HCEC 1CT (cell line): Measurements from ENCODE around the gene OSM.

Source experiments
- DNase-seq: peaks from one replicate; pipeline ENCODE4 v3.0.0-alpha.2; 2017

Gene OSM

GRCh38 chr22:30261134-30261533, 5.5 kb downstream of the OSM start:
- no peak for DNase-seq

GRCh38 chr22:30260682-30261081, 6.0 kb downstream of the OSM start:
- no peak for DNase-seq

- no peak for DNase-seq
These were observed 6.4 kb downstream of the OSM start for GRCh38 chr22:30260276-30260675.

GRCh38 chr22:30254314-30254713, 12.3 kb downstream of the OSM start:
- DNase-seq = no peak

DNA sequence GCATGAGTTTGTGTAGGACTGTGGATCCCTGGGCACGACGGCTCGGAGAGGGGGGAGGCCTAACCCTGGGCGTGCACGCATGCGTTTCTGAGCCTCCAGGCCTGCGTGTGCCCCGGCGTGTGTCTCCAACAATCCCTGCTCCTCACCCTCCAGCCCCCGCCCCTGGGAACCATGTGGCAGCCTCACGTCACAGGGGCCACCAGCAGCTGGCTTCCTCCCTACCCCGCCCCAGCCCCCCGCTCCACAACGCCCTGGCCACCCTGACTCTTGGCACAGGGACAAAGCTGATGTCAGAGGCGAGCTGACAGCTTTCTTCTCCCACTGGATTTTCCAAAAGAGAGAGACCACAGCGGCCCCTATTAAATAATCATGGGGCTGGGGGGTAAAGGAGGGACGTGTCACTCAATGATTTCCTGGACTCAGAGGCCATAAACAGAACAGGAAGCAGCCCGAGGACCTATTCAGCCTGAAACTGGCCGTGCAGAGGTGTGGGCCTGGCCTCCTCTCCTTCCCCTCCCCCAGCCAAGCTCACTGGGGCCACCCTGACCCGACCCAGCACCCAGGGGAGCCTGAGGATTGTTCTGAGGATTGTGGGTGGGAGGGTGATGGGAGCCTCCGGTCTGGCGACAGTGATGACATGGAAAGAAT, 13.3 kb downstream of the OSM start:
- DNase-seq = no peak

DNA sequence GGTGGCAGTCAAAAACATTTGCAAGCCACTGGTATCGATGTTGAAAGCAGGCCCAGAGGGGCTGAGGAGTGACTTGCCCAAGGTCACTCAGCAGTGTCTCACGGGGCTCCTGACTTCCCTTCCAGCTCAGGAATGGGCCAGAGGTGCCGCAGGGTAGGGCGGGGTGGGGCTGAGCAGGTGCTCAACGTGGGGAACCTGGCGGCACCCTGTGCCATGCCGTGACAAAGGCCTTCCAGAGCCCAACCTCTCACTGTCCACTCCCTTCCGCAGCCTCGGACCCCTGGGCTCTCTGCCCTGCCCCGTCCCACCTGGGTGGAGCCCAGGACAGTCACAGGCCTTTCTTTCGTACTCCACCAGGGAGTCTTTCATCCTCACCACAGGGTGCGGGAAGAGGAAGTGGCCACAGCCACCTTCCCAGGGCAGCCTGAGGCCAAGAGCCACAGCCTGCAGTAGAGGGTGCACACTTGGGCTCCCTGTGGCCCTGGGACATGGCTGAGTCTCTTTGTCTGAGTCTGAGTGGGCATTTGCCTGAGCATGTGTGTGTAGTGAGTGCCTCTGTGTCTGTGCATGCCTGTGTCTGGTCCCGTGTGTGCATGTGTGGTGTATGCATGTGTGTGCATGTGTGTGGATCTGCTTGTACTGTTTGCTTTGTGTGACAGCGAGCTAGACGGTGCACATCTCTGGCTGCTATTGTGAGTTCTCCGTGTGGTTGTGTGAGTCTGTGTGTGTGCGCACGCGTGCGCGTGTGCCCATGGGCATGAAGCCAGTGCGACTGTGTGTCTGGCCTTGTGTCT, 14.0 kb downstream of the OSM start:
- no peak for DNase-seq

DNA sequence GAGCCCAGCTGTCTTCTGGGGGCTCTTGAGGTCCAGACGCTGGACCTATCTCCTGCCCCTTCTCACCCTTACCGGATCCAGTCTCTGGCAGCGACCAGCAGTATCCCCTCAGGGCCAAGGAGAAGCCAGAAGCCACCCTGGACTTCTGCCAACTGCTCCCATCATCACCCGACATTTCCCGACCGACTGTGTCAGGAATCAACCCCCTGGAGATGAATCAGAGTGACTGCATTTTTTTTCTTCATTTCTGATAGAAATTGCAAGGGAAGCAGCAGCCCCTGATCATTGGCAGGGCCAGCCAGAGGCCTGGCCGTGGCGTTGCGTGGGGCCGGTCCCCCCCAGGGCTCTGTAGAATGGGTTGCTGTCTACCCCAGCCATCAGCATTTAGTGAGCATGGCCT, 14.9 kb downstream of the OSM start:
- peak; percentile 20 for DNase-seq

- DNase-seq = no peak
These were observed 15.9 kb downstream of the OSM start for GRCh38 chr22:30250661-30251267.

- DNase-seq = no peak
These were observed 16.5 kb downstream of the OSM start for GRCh38 chr22:30250039-30250565.

DNA sequence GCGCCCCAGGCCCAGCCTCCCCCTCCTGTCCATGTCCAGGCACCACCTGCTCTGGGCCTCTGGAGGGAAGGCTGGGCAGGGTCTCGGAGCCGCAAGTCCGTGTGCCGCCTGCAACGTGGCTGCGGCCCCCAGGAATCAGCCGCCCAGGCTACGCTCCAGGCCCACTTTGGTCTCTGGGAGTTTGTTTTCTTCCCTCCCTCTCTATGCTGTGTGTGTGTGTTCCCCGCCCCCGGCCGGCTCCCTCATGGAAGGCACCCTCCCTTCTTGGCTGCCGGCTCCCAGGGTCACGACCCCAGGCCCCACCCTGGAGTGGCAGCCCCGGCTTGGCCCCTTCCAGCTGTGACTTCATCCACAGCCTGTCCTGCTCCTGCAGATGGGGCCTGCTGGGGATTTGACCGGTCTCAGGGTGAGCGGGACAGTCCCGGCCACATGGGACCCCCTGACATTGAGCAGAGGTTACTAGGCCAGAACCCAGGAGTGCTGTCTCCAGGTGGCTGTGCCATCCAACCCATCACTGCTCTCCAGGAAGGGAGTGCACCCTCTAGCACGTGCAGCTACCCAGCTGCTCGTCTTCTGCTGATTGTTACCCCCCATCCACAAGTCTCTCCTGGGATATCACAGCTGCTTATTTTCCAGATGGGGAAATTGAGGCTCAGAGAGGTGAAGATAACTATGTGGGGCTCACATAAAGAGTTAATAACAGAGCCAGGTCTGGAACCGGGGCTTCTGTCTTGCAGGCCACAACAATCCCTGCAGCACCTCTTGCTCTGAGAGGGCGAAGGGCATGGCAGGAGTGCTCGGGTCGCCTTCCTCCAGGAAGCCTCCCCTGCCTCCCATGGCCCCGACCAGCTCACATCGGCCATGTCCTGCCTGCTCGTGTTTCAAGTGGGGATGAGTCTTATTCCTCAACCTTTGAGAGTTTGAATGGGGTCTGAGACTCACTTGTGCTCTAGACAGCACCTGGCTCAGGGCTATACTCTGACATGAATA, 17.3 kb downstream of the OSM start:
- no peak for DNase-seq

DNA sequence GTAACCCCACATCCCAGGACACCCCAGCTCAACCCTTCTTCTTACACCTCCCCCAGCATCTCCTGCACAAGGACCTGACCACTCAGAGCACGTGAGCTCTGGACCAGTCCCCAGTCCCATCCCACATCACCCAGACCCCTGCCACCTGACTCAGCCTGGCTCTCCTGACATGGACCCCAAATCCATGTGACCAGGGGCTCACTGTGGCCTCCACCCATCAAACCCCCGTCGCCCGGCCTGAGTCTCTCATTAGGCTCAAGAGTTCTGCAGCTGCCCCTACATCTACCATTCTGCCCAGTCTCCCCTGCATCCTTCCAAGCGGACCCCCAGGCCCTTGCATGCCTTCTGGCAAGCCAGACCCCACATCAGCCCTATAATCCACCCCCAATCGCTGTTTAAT, 18.2 kb downstream of the OSM start:
- DNase-seq = no peak

GRCh38 chr22:30247974-30248373, 18.7 kb downstream of the OSM start:
- no peak for DNase-seq

DNA sequence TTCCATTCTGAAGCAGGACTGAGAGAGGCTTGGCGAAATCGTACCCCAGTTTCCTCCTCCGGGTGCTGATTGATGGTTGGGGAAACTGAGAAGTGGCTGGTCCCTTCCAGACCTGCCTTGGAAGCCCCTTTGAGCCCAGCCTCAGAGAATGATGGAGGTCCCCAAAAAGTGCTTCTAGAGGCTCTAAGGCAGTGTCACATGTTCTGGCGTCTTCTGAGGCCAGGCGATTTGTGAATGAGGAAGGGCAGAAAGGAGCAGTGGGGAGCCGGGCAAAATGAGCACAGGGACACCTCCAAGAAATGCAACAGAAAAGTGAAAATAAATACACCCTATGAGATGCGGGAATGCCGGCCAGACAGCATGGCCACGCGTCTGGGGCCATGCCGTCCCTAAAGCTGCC, 19.1 kb downstream of the OSM start:
- no peak for DNase-seq

GRCh38 chr22:30246814-30247376, 19.8 kb downstream of the OSM start:
- DNase-seq = no peak

- DNase-seq = peak; percentile 58
These were observed 20.5 kb downstream of the OSM start, which contains the start of gene LIF for GRCh38 chr22:30245985-30246813. LIF (minus strand) TSS chr22:30246759; CDS start chr22:30246695, 64 bp downstream.

- DNase-seq = no peak
These were observed 21.3 kb downstream of the OSM start for GRCh38 chr22:30245181-30245984.

GRCh38 chr22:30244641-30245040, 22.0 kb downstream of the OSM start:
- DNase-seq = no peak

DNA sequence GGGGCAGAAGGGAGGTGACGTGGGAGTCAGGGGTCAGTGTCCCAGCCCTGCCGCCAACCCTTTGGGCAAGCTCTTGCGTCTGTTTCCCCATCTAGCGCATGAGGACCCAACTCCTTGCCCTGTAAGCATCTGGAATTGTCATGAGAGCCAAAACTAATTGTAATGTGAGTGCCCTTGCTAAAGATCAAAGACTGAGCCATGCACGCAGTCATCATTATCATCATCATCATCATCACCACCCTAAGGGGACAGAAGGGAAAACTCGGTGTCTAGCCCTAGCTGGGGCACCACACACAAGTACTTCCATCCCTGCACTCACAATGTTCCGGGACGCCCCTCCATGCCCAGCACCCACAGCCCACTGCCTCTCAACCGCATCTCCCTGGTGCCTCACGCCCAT, 22.6 kb downstream of the OSM start:
- DNase-seq = no peak

- no peak for DNase-seq
These were observed 23.0 kb downstream of the OSM start for GRCh38 chr22:30243661-30244060.
